VCaP (cell line): Measurements from ENCODE around the gene NFKB1.

Experiments used
- H3K27ac ChIP-seq: fragments of 450-650 bp; 2 replicates; pipeline ENCODE4 v1.5.1; 2017
- TF ChIP-seq, protein P1 (sequence below): fragments of 450-650 bp; conservative IDR thresholded peaks from 2 replicates; pipeline ENCODE4 v1.5.1; 2017; ENCODE audit warnings: mild to moderate bottlenecking, moderate library complexity

The NFKB1 gene

GRCh38 chr4:102501447-102501696 is 213 bp downstream of the NFKB1 start:
- peak overlapping the region; percentile 99 for H3K27ac ChIP-seq

DNA sequence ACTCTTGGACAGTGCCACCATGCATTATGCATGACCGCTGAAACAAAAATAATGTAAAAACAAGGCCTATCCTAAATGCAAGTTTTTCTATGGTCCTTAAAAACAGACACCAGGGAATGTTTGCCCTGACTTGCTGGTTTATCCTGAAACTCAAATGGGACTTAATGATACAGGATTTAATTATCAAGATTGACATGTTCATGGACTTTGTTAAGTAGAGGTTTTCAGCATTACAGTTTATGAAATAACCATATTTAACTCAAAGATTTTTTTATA is 1.3 kb downstream of the NFKB1 start:
- TF ChIP-seq, protein P1, sequence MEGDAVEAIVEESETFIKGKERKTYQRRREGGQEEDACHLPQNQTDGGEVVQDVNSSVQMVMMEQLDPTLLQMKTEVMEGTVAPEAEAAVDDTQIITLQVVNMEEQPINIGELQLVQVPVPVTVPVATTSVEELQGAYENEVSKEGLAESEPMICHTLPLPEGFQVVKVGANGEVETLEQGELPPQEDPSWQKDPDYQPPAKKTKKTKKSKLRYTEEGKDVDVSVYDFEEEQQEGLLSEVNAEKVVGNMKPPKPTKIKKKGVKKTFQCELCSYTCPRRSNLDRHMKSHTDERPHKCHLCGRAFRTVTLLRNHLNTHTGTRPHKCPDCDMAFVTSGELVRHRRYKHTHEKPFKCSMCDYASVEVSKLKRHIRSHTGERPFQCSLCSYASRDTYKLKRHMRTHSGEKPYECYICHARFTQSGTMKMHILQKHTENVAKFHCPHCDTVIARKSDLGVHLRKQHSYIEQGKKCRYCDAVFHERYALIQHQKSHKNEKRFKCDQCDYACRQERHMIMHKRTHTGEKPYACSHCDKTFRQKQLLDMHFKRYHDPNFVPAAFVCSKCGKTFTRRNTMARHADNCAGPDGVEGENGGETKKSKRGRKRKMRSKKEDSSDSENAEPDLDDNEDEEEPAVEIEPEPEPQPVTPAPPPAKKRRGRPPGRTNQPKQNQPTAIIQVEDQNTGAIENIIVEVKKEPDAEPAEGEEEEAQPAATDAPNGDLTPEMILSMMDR, result no peak
- peak overlapping the region; percentile 99 for H3K27ac ChIP-seq

More at GRCh38 chr4:102501447-102501696, 213 bp downstream of the NFKB1 start:
- TF ChIP-seq, protein P1, result peak; percentile 22; the same call in 1 of the 2 replicates

- H3K27ac ChIP-seq, result peak overlapping the region; percentile 99
- TF ChIP-seq, protein P1, result no peak
Observed at GRCh38 chr4:102503301-102503746, 2.2 kb downstream of the NFKB1 start.

GRCh38 chr4:102503831-102504786 is 3.0 kb downstream of the NFKB1 start:
- H3K27ac ChIP-seq, result peak overlapping the region; percentile 99
- TF ChIP-seq, protein P1, result no peak

GRCh38 chr4:102504941-102505340 is 3.8 kb downstream of the NFKB1 start:
- TF ChIP-seq, protein P1, result no peak

GRCh38 chr4:102505708-102506107 is 4.5 kb downstream of the NFKB1 start:
- TF ChIP-seq, protein P1, result no peak
- no peak overlapping the region for H3K27ac ChIP-seq

More at GRCh38 chr4:102504941-102505340, 3.8 kb downstream of the NFKB1 start:
- H3K27ac ChIP-seq, result peak overlapping the region; percentile 99

- TF ChIP-seq, protein P1, result no peak
- H3K27ac ChIP-seq, result no peak overlapping the region
Observed at GRCh38 chr4:102506523-102506922, 5.4 kb downstream of the NFKB1 start.
